Mucosa of stomach (tissue), 1 donor: ENCODE measurements around the gene PEDS1.
"Not testable (repeated sequence)": the region's sequence is repeated elsewhere in the genome, so short reads cannot be mapped to it uniquely, and the experiment has no call there.

Experiments
- H3K27me3 ChIP-seq: one replicate; pipeline ENCODE4 v1.7.0; 2013; ENCODE audit warnings: mild to moderate bottlenecking, low read length; ENCODE audit not compliant: control insufficient read depth, insufficient read depth
- H3K36me3 ChIP-seq: one replicate; pipeline ENCODE4 v1.7.0; 2013; ENCODE audit warnings: low read length; ENCODE audit not compliant: control insufficient read depth, insufficient read depth
- H3K4me1 ChIP-seq: one replicate; pipeline ENCODE4 v1.7.0; 2013; ENCODE audit warnings: mild to moderate bottlenecking, low read length; ENCODE audit not compliant: control insufficient read depth, insufficient read depth
- H3K4me3 ChIP-seq: one replicate; pipeline ENCODE4 v1.7.0; 2013; ENCODE audit warnings: low read length
- H3K9ac ChIP-seq: one replicate; pipeline ENCODE4 v1.7.0; 2013; ENCODE audit warnings: mild to moderate bottlenecking, low read length, moderate library complexity
- H3K9me3 ChIP-seq: one replicate; pipeline ENCODE4 v1.7.0; 2013; ENCODE audit warnings: mild to moderate bottlenecking, low read length, moderate library complexity; ENCODE audit not compliant: control insufficient read depth
- donor health status: Pancreatic carcinoma.

The PEDS1 gene

DNA sequence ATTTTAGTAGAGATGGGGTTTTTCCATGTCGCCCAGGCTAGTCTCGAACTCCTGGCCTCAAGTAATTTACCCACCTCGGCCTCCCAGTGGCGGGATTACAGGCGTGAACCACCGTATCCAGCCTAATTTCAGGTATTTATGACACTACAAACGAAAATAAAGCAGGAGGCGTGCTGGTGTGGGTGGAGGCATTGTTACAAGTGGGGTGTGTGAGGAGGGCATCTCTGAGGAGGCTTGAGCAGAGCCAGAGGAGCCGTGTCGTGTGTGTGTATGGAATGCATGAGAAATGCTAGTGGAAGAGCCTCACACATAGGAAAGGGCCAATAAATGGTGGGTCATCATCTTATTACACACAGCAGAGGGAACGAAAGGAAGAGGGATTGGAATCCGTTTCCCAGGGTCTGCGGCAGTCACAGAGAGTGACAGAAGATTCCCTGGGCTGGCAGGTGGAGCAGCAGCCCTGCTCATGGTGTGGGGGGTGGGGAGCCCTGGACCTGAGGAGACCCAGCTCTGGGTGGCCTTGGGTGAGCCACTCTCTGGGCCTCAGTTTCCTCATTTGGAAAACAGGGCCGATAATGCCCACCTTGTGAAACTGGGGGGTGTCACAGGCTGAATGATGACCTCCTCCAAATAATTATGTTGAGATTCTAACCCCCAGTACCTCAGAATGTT is 17.2 kb upstream of the PEDS1 start:
- Histone ChIP-seq H3K4me3 (no peak overlapping the region), H3K27me3 (no peaks in the 10 kb centered on the region), H3K36me3 (no peaks in the 10 kb centered on the region), H3K9me3 (no peaks in the 10 kb centered on the region), H3K4me1 (peaks cover 19% of the 10 kb centered on the region), H3K9ac (no peak overlapping the region)

DNA sequence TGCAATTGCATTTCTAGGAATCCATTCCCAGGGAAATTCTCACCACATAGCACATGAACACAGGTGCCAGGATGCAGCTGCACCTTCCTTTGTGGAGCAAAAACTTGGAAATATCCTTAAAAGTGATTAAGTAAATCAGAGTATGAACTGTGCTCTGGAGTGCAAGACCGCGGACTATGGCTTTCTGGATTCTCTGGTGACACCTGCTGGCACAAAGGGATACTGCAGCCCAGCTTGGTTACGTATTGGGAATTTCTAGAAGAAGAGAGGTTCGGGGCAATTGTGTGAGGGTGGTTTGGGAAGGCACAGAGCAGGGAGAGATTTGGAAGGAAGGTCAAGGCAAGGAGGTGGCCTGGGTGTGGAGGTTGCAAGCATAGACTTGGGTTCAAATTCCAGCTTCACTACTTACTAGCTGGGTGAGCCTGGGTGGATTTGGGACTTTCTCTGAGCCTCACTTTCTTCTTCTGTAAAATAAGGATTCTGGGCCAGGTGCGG is 15.9 kb upstream of the PEDS1 start:
- H3K9me3 ChIP-seq: no peaks in the 10 kb centered on the region
- no peaks in the 10 kb centered on the region for H3K36me3 ChIP-seq
- H3K4me3 ChIP-seq: no peak overlapping the region
- H3K9ac ChIP-seq: no peak overlapping the region
- H3K4me1 ChIP-seq: peaks cover 25% of the 10 kb centered on the region
- H3K27me3 ChIP-seq: no peaks in the 10 kb centered on the region

DNA sequence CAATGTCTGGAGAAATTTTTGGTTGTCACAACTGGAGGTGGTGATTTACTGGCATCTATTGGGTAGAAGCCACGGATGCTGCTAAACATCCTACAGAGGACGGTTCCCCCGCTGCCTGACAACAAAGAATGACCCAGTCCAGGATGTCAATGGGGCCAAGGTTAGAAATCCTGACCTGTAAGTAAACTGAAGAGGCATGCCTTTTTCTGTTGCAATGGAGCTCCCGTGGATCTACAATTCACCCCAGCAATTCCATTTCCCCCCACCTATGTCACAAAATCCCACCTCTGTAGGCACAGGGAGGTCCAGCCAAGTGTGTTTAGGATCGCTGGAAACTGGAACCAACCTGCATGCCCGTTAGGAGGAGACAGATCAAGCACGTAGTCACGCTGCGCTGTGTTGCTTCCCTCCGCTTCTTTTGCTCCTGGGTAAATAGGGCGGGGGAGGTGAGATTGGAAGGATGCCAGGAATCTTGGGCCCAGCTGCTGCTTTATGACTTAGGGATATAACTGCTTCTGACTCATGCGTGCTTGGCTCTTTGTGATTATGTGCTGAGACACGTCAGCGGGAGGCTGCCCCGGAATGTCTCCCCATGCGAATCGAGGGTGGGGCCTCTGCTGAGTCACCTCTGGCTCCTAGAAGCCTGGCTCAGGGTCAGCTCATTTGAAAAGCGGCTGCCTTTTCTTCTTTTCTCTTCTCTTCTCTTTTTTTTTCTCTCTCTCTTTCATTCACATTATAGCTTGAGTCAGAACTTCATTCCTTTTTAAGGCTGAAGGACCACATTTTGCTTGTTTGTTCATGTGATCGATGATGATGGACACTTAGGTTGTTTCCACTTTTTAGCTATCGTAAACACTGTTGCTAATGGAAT is 12.4 kb upstream of the PEDS1 start:
- H3K9ac ChIP-seq: peak overlapping the region; percentile 50
- no peaks in the 10 kb centered on the region for H3K9me3 ChIP-seq
- H3K36me3 ChIP-seq: no peaks in the 10 kb centered on the region
- H3K4me1 ChIP-seq: peaks cover 17% of the 10 kb centered on the region
- peak overlapping the region; percentile 22 for H3K4me3 ChIP-seq
- no peaks in the 10 kb centered on the region for H3K27me3 ChIP-seq

DNA sequence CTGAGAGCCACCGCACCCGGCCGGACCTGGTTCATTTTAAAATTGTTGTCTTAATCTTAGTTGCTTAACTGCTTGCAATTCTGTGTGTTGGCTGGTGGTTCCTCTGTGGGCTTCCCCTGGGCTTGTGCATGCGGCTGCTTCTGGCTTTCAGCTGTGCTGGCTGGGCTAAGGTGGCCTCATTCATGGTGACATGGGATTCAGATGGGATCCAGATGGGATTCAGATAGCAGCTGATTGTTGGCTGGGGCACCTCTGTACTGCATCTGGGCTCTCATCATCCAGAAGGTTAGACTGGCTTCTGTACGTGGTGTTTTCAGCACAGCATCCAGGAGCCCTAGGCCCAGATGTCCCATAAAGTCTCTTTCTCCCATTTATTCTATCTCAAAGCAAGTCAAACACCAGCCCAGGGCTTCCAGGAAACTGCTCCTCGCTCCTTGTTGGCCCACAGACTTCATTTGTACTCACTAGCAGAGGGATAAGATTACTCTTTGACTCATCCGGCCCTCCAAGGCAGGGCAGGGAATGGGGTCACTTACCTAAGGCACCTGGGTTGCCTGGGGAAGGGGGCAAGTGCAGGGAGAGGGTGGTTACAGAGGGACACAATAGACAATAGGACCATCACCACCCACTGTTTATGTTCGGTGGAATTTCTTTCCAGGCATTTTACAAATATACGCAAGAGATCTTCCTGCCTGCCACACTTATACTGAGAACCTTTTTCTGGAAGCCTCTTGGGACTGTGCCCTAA is 10.2 kb upstream of the PEDS1 start:
- Histone ChIP-seq H3K9me3 (no peaks in the 10 kb centered on the region), H3K9ac (no peak overlapping the region), H3K27me3 (no peaks in the 10 kb centered on the region), H3K4me3 (no peak overlapping the region), H3K36me3 (no peaks in the 10 kb centered on the region), H3K4me1 (peaks cover 17% of the 10 kb centered on the region)

DNA sequence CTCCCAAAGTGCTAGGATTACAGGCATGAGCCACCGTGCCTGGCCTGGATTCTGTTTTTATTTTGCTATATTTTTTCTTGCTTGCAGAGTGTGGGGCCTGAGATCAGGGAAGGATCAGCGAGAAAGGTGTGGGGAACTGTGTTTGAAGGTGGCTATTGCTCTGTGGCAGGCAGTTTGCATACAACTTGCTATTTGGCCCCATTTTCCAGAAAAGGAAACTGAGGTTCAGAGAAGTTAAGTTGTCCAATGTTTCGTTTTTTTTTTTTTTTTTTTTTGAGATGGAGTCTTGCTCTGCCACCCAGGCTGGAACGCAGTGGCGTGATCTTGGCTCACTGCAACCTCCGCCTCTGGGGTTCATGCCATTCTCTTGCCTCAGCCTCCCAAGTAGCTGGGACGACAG is 8.0 kb upstream of the PEDS1 start:
- peaks cover 17% of the 10 kb centered on the region for H3K4me1 ChIP-seq
- H3K9me3 ChIP-seq, H3K9ac ChIP-seq, H3K36me3 ChIP-seq, H3K4me3 ChIP-seq, H3K27me3 ChIP-seq: not testable (repeated sequence)

DNA sequence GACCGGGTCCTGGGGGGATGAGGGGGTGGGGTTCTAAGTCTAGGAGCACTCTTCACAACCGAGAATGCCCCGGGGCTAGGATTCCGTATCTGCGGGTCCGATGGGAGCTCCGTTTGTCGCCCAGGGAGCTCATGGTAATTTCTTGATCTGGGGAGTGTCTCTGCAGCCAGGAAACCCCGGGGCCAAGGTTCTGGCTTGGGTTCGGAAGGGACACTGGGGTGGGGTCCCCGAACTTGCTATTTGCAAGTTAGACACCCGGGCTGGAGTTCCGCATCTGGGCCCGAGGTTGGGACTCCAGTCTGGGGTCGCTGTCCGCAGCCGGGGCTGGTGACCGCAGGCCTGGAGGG is 397 bp downstream of the PEDS1 start:
- H3K9ac ChIP-seq: peak overlapping the region; percentile 97
- H3K9me3 ChIP-seq: no peaks in the 10 kb centered on the region
- peak overlapping the region; percentile 85 for H3K4me3 ChIP-seq
- peaks cover 3% of the 10 kb centered on the region for H3K36me3 ChIP-seq
- no peaks in the 10 kb centered on the region for H3K27me3 ChIP-seq
- H3K4me1 ChIP-seq: peaks cover 47% of the 10 kb centered on the region

DNA sequence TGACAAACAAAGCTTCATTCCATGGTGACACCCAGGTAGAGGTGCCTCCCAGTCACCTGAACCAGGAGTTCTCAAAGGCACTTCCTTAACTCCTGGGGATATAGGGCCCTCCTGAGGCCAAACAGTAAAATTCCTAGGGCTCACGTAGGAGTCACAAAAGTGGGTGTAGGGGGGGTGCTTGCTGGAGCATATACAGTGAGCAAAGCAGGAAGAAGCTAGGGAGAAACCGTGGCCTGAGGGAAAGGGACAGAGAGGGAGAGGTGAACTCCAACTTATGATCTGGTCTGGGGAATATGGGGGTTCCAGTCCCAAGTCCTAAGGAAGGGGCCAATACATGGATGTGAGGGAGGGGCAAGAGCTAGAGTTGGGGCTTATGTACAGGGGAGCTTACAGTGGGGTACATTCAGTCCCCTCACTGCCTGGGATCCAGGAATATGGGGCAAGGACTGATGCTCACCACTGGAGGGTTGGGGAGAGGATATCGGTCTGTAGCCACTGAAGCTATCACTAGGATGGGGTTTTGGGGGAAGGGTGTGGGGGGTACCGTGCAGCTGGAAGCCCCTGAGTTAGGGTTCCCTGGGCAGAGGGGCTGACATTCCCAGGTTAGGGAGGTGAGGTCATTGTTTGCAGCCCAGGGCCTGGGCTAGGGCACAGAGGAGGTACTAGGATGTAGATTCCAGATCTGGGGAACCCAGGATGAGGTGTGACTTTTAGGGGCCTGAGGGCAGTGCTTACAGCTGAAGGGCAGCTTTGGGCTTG is 950 bp downstream of the PEDS1 start:
- Histone ChIP-seq H3K4me1 (peaks cover 53% of the 10 kb centered on the region), H3K27me3 (no peaks in the 10 kb centered on the region), H3K4me3 (peak overlapping the region; percentile 85), H3K36me3 (peaks cover 3% of the 10 kb centered on the region), H3K9ac (peak overlapping the region; percentile 97), H3K9me3 (no peaks in the 10 kb centered on the region)

DNA sequence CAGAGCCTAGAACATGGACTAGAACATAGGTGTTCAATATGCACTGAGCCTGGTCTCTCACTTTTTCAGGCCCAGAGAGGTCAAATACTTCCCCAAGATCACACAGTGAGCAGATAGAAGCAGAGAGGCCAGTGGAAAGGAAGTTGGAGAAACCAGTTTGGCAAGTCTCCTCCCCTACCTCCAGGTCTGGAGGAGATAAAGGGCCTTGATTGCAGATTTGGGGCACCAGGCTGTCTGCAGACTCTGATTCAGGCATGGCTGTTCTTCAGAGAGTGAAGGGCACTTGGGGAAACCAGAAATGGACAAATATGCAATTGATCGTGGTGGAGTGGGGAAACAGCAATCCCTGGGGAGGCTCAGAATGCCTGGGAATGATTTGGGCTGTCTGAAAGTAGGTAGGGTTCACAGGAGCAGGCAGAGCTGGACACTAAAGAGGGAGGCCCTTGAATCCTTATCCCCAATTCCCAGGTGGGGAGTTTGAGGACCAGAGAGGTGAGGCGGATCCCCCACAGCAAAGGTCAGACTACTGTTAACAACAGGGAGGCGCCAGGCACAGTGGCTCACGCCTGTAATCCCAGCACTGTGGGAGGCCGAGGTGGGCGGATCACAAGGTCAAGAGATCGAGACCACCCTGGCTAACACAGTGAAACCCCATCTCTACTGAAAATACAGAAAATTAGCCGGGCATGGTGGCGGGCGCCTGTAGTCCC is 2.3 kb downstream of the PEDS1 start:
- no peaks in the 10 kb centered on the region for H3K27me3 ChIP-seq
- peaks cover 3% of the 10 kb centered on the region for H3K36me3 ChIP-seq
- peak overlapping the region; percentile 64 for H3K9ac ChIP-seq
- H3K4me3 ChIP-seq: no peak overlapping the region
- H3K4me1 ChIP-seq: peaks cover 67% of the 10 kb centered on the region
- no peaks in the 10 kb centered on the region for H3K9me3 ChIP-seq

DNA sequence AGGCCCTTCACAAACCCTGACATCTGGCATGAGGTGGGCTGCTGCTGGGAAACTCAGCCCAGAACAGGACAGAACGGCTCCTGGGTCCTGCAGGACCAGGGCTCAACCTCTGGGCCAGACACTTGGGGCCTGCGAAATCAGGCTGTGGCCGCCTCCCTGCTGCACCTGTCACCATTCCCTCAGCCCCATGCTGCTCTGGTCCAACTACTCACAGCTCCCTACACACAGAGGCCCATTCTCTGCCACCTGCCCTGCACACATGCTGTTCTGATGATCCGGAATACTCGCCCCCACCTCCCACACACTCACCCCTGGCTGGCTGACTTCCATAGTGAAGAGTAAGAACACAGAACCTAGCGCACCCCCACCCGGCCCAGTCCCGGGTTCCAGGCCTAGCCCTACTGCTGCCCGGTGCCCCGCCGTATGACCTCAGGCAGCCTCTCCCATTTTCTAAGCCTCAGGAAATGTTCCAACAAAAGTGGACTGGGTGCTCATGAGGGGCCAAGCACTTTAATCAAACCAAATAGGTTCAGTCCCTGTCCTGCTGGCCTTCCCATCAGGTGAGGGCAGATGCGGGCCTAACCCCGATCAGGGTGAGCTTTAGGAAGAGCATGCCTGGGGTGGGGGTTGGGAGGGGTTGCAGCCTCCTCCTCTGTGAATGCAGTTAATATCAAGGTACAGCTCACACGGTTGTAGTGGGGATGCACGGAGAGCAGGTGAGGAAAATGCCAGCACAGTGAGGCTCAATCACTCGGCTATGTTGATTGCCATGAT is 3.9 kb downstream of the PEDS1 start:
- H3K9ac ChIP-seq: peak overlapping the region; percentile 10
- H3K4me1 ChIP-seq: peaks cover 71% of the 10 kb centered on the region
- no peaks in the 10 kb centered on the region for H3K9me3 ChIP-seq
- no peak overlapping the region for H3K4me3 ChIP-seq
- H3K27me3 ChIP-seq: no peaks in the 10 kb centered on the region
- H3K36me3 ChIP-seq: peaks cover 3% of the 10 kb centered on the region

DNA sequence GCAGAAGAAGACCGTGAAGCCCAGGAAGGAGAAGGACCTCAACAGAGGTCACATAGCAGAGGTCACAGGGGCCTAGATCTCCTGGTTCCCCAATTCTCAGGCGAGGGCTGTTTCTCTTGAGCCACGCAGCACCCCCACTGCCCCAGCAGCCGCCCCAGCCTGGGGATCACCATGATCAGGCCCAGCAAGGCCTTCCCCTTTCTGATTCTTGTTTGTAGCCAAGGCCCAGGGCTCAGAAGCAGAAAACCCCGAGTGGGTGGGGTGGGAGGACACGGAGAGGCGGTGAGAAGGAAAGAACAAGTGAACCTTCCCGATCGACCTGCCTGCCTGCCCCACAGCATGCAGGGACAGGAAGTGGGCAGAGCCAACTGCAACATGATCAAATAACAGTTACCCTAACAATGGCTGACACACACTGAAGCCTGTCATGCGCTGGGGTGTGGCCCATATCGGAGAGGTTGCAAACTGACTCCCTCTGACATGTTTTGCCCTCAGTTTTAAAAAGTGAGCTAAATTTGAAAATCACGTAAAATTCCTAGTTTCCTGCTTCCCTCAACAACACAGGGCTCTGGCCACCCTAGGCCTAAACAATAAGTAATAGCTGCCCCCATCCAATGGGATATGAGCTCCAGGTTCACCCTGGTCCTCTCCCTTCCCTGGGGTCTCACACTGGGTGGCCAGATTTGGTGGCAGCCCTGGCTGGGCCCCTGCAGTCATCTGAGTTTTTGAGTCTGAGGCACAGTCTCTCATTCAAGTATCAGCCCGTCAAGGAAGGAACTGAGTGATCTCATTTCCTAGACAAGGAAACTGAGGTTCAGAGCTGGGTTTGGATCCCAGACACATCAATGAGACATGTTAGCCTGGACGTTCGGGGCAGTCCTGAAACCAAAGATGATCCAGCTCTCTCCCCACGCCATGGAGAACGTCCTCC is 6.5 kb downstream of the PEDS1 start:
- peak overlapping the region; percentile 69 for H3K9ac ChIP-seq

More for the DNA sequence above, 6.5 kb downstream of the PEDS1 start:
- no peak overlapping the region for H3K4me3 ChIP-seq
- no peaks in the 10 kb centered on the region for H3K9me3 ChIP-seq
- peaks cover 14% of the 10 kb centered on the region for H3K36me3 ChIP-seq
- peaks cover 77% of the 10 kb centered on the region for H3K4me1 ChIP-seq
- no peaks in the 10 kb centered on the region for H3K27me3 ChIP-seq
